LNCaP clone FGC (cell line): Measurements from ENCODE around the gene PCYOX1L.

ENCODE experiments used
- DNase-seq: peaks from one replicate; pipeline ENCODE4 v3.0.0-alpha.2; 2011; ENCODE audit warnings: low read depth
- H3K4me3 ChIP-seq: 2 replicates; pipeline ENCODE4 v1.5.1; 2011; ENCODE audit warnings: mild to moderate bottlenecking, low read depth, low read length, control low read depth
- TF ChIP-seq, protein P1 (sequence below): IDR thresholded peaks from 2 replicates; pipeline ENCODE4 v1.5.1; 2012; ENCODE audit warnings: mild to moderate bottlenecking; ENCODE audit not compliant: control insufficient read depth, insufficient read depth; ENCODE audit errors: extremely low read depth

Gene PCYOX1L

GRCh38 chr5:149315753-149316152 is 42.1 kb upstream of the PCYOX1L start:
- TF ChIP-seq, protein P1, sequence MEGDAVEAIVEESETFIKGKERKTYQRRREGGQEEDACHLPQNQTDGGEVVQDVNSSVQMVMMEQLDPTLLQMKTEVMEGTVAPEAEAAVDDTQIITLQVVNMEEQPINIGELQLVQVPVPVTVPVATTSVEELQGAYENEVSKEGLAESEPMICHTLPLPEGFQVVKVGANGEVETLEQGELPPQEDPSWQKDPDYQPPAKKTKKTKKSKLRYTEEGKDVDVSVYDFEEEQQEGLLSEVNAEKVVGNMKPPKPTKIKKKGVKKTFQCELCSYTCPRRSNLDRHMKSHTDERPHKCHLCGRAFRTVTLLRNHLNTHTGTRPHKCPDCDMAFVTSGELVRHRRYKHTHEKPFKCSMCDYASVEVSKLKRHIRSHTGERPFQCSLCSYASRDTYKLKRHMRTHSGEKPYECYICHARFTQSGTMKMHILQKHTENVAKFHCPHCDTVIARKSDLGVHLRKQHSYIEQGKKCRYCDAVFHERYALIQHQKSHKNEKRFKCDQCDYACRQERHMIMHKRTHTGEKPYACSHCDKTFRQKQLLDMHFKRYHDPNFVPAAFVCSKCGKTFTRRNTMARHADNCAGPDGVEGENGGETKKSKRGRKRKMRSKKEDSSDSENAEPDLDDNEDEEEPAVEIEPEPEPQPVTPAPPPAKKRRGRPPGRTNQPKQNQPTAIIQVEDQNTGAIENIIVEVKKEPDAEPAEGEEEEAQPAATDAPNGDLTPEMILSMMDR: no peak
- no peak overlapping the region for H3K4me3 ChIP-seq
- no peak for DNase-seq

- no peak overlapping the region for H3K4me3 ChIP-seq
- TF ChIP-seq, protein P1: peak; percentile 84
- DNase-seq: no peak
Measured at GRCh38 chr5:149317281-149318048, 40.4 kb upstream of the PCYOX1L start.

- H3K4me3 ChIP-seq: no peak overlapping the region
- TF ChIP-seq, protein P1: no peak
- DNase-seq: no peak
Measured at GRCh38 chr5:149319174-149319573, 38.7 kb upstream of the PCYOX1L start.

- TF ChIP-seq, protein P1: no peak
- peak; percentile 95 for DNase-seq
- no peak overlapping the region for H3K4me3 ChIP-seq
Measured at GRCh38 chr5:149320791-149321330, 37.0 kb upstream of the PCYOX1L start.

DNA sequence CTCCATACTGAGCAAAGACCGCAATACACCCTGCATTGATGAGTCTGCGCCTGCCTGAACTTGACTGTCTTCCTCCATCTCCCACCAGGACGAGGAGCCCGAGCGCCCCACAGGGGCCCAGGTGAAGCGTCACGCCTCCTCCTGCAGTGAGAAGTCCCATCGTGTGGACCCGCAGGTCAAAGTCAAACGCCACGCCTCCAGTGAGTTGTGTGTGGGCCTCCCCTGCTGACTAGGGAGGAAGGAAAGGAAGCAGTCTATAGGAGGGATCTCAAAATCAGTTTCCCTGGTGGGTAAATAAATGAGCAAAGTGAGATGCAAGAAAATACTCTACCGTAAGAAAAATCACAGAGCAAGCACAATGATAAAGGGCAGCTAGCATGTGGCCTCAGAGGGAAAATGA is 35.3 kb upstream of the PCYOX1L start:
- TF ChIP-seq, protein P1: no peak
- no peak for DNase-seq
- no peak overlapping the region for H3K4me3 ChIP-seq

DNA sequence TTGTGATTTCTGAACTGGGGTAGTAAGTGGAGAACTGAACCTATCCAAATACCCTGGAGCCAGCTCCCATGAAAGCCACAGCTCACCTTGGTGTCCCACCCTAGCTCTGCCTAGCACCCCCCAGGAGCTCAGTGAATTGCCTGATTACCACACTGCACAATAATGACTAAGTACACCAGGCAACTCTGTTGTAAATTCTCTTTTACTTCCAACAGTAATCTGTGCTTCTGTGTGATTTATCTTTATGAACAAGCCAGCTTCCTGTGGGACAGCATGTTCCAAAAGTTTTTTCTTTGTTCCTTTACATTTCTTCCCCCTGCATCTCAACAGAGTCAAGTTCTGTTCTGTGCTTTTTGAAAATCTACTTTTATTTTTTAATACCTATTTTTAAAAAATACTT is 34.6 kb upstream of the PCYOX1L start:
- H3K4me3 ChIP-seq: no peak overlapping the region
- TF ChIP-seq, protein P1: no peak
- no peak for DNase-seq
